Neuron (in vitro differentiated cells): ENCODE measurements around the gene PRKCH.
"Not testable (repeated sequence)": the region's sequence is repeated elsewhere in the genome, so short reads cannot be mapped to it uniquely, and the experiment has no call there.

Experiments used
- H2AFZ ChIP-seq: one replicate; pipeline ENCODE4 v1.6.1; 2013; ENCODE audit warnings: low read depth, mild to moderate bottlenecking, inconsistent platforms, low read length, moderate library complexity
- H3K27me3 ChIP-seq: one replicate; pipeline ENCODE4 v1.6.1; 2013; ENCODE audit warnings: low read length; ENCODE audit not compliant: insufficient read depth
- H3K36me3 ChIP-seq: one replicate; pipeline ENCODE4 v1.6.1; 2013; ENCODE audit warnings: low read length; ENCODE audit not compliant: insufficient read depth
- H3K4me1 ChIP-seq: one replicate; pipeline ENCODE4 v1.6.1; 2013; ENCODE audit warnings: low read length; ENCODE audit not compliant: insufficient read depth
- H3K4me3 ChIP-seq: 2 replicates; pipeline ENCODE4 v1.5.1; 2013; ENCODE audit warnings: mild to moderate bottlenecking, low read length, moderate library complexity
- H3K9me3 ChIP-seq: one replicate; pipeline ENCODE4 v1.6.1; 2013; ENCODE audit warnings: low read length

The PRKCH gene

DNA sequence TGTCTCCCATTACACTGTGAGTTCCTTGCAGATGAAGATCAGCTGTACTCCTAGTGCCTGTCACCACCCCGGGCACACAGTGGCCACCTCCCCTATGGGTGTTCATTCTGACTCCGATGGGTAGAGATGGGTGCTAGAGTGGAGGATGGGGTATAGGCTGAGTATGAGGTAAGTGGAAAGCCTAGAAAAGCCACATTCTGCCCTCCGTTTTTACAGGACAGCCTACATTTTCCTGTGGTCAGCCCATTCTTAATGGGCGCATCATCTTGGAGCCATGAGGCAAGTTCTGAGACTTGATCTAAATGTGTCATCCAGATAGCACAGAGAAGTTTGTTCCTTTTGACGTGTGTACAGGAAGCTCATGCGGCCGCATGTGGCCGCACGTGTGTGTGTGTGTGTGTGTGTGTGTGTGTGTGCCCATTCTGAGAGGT lies 207.2 kb downstream of the PRKCH start:
- Histone ChIP-seq H3K9me3 (no peaks in the 10 kb centered on the region), H2AFZ (no peak overlapping the region), H3K4me1 (peaks cover 15% of the 10 kb centered on the region), H3K4me3 (no peak overlapping the region), H3K27me3 (no peaks in the 10 kb centered on the region), H3K36me3 (no peaks in the 10 kb centered on the region)

DNA sequence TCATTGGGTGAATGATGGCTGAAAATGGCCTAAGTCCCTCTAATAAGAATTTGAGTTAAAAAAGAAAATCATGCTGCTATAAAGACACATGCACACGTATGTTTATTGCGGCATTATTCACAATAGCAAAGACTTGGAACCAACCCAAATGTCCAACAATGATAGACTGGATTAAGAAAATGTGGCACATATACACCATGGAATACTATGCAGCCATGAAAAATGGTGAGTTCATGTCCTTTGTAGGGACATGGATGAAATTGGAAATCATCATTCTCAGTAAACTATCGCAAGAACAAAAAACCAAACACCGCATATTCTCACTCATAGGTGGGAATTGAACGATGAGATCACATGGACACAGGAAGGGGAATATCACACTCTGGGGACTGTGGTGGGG lies 208.0 kb downstream of the PRKCH start:
- H3K36me3 ChIP-seq: not testable (repeated sequence)

DNA sequence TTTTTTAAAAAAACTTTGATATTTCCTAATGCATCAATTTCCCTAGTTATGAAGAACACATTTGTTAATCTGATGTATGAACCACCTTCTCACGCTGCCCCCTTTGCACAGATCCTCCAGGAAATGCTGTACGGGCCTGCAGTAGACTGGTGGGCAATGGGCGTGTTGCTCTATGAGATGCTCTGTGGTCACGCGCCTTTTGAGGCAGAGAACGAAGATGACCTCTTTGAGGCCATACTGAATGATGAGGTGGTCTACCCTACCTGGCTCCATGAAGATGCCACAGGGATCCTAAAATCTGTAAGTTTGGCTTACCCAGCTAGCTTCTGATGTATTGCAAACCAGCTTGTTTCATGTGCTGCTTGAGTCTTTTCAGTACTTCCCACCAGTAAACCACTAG lies 208.9 kb downstream of the PRKCH start:
- H2AFZ ChIP-seq: no peak overlapping the region
- no peaks in the 10 kb centered on the region for H3K27me3 ChIP-seq
- no peak overlapping the region for H3K4me3 ChIP-seq
- no peaks in the 10 kb centered on the region for H3K36me3 ChIP-seq
- no peaks in the 10 kb centered on the region for H3K4me1 ChIP-seq
- H3K9me3 ChIP-seq: no peaks in the 10 kb centered on the region

More for the DNA sequence above, 208.0 kb downstream of the PRKCH start:
- not testable (repeated sequence) for H2AFZ ChIP-seq, H3K4me1 ChIP-seq, H3K4me3 ChIP-seq, H3K9me3 ChIP-seq, H3K27me3 ChIP-seq

DNA sequence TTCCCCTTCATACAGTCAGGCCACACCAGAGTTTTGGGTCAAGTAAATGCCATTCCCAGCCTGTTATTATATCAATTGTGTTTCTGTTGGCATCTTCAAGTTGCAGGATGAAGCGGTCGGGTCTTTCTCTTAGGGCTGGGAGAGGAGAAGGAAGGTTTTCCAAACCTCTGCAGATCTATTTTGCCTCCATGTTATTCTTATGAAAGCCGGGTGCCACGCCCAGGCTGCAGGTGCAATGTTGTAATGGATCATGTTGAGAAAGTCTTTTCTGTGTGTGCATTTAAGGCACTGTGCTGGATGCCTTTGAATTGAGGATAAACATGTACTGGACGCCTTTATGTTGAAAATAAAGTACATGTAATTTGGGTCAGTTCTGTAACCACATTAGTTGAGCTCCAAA lies 209.5 kb downstream of the PRKCH start:
- Histone ChIP-seq H3K4me1 (no peaks in the 10 kb centered on the region), H3K9me3 (no peaks in the 10 kb centered on the region), H3K4me3 (no peak overlapping the region), H2AFZ (no peak overlapping the region), H3K36me3 (no peaks in the 10 kb centered on the region), H3K27me3 (no peaks in the 10 kb centered on the region)

DNA sequence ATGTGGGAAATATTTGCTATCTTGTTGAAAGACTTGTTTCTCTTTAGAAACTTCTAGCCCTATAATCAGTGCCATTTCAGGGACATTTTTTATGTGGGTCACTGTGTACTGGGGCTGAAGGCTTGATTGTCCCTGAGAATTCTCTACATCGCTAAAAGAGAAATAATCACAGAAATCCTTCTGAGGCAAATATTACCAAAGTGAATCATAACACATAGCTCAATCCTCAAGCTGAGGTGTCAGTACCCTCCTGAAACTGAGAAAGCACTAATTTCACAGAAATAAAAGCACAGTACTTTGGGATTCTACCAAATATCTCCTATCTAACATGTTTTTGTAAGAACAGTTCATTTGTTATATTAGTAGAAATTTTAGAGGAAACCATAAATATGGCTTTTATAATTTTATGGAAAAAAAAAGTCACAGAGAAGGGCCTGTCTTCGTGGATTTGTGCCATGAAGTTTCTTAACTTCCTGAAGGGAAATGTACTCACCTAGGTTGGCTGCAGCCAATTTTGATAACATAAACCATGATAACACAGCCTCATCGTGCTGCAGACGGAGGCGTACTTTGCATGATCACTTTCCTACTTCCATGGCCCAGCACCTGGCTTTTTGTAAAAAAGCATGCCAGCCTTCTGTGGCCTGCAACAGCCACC lies 210.2 kb downstream of the PRKCH start:
- Histone ChIP-seq H3K27me3 (no peaks in the 10 kb centered on the region), H3K4me1 (peaks cover 1% of the 10 kb centered on the region), H3K4me3 (no peak overlapping the region), H3K36me3 (no peaks in the 10 kb centered on the region), H2AFZ (no peak overlapping the region), H3K9me3 (no peaks in the 10 kb centered on the region)

DNA sequence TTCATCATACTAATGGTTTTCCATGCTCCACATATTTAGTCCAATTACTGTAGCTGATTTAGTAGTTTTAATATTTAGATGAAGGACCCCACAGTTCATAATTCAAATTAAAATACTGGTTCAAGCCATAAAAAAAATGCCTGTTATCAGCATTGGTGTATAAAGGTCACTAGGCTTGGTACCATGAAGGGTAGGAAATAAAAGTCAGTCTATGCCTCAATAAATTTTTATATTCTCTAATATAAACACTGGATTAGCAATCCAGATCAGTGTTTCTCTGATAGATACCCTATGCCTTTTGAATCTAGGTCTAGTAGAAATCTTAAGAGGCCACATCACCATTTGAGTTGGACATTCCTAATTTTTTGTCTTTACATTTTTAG lies 210.7 kb downstream of the PRKCH start:
- peaks cover 6% of the 10 kb centered on the region for H3K4me1 ChIP-seq
- H3K9me3 ChIP-seq: no peaks in the 10 kb centered on the region
- no peaks in the 10 kb centered on the region for H3K36me3 ChIP-seq
- no peak overlapping the region for H2AFZ ChIP-seq
- no peaks in the 10 kb centered on the region for H3K27me3 ChIP-seq
- H3K4me3 ChIP-seq: no peak overlapping the region

DNA sequence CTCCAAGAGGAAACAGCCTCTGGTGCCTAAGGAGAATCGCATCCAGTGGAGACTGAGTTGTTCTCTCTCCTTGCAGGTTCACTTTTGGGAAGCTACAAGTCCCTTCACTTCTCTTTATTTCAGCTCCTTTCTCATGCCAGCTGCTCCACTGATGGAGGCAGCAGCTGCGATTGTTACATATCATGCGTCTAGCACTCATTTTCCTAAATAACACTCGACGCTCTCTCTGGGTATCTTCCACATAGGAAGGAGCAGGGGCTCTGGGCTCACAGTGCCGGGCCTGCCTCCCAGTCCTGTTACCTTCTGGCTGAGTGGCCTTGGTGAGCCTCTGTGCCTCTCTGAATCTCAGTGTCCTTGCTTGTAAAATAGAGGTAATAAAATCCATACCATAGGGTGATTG lies 211.4 kb downstream of the PRKCH start:
- H3K4me3 ChIP-seq: no peak overlapping the region
- H3K4me1 ChIP-seq: peaks cover 12% of the 10 kb centered on the region
- no peaks in the 10 kb centered on the region for H3K27me3 ChIP-seq
- H3K9me3 ChIP-seq: no peaks in the 10 kb centered on the region
- no peaks in the 10 kb centered on the region for H3K36me3 ChIP-seq
- no peak overlapping the region for H2AFZ ChIP-seq

DNA sequence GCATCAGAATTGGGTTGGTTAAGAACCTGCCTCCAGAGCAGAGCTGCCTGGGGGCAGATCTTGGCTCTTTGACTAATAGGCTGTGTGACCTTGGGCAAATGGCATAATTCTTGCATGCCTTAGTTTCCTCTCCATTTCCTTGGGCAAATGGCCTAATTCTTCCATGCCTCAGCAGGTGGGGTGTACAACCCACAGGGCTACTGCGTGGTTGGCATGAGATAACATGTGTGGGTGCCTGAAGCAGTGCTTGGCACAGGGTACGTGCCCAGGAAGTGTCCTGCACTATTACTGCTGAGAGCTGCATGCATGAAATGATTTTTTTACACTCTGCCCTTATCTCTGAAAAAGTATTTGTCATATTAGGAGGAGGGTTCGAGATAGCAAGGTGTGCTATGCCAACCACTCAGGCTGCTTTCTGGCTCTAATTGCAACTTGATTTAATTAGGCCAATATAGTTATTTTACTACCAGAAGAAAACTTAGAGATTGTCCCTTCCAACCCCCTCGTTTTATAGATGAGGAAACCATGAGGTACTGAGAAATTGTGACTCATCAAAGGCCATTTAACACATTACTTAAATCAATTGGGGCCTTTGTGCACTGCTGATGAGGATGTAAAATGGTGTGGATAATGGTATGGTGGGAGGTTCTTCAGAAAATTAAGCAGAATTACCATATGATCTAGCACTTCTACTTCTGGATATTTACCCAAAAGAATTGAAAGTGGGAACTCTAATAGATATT lies 212.3 kb downstream of the PRKCH start:
- Histone ChIP-seq H3K27me3 (no peaks in the 10 kb centered on the region), H3K36me3 (no peaks in the 10 kb centered on the region), H2AFZ (no peak overlapping the region), H3K9me3 (no peaks in the 10 kb centered on the region), H3K4me1 (peaks cover 14% of the 10 kb centered on the region), H3K4me3 (no peak overlapping the region)

DNA sequence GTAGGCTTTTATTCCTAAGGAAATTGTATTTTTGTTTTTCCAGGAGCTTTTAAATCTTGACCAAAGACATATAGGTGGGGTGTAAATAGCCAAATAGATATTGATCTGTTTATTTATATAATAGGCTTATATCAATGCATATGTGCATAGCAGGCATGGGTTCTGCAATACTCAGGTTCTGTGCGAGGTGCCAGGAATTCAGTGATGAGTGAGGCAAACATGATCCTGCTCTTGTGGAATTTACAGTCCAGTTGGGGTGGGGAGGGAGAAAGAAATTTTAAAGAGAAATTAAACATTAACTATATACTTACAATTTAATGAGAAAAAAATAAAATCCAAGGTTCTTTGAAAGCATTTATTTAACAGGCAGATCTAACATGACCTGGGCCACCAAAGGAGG lies 213.7 kb downstream of the PRKCH start:
- peaks cover 14% of the 10 kb centered on the region for H3K4me1 ChIP-seq
- no peaks in the 10 kb centered on the region for H3K9me3 ChIP-seq
- no peaks in the 10 kb centered on the region for H3K27me3 ChIP-seq
- H3K36me3 ChIP-seq: no peaks in the 10 kb centered on the region
- H2AFZ ChIP-seq: no peak overlapping the region
- H3K4me3 ChIP-seq: no peak overlapping the region

DNA sequence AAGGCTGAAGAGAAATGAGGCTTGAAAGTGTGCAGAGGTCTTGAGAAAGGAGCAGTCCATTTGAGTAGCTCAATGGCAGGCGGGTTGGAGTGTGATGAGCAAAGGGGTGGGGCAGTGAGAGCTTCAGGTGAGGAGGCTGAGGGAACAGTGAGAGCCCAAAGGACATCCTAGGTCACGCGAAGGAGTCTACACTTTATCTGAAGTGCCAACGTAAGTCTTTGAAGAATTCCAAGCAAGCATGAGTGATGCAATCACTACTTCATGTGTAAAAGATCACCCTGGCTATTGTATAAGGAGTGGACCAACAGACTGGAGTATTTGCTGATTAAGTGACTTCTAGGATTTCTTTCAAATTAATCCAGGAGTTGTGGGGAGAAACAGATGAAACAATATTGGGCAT lies 214.1 kb downstream of the PRKCH start:
- Histone ChIP-seq H2AFZ (no peak overlapping the region), H3K4me3 (no peak overlapping the region), H3K9me3 (no peaks in the 10 kb centered on the region), H3K4me1 (peaks cover 14% of the 10 kb centered on the region), H3K27me3 (no peaks in the 10 kb centered on the region), H3K36me3 (no peaks in the 10 kb centered on the region)

DNA sequence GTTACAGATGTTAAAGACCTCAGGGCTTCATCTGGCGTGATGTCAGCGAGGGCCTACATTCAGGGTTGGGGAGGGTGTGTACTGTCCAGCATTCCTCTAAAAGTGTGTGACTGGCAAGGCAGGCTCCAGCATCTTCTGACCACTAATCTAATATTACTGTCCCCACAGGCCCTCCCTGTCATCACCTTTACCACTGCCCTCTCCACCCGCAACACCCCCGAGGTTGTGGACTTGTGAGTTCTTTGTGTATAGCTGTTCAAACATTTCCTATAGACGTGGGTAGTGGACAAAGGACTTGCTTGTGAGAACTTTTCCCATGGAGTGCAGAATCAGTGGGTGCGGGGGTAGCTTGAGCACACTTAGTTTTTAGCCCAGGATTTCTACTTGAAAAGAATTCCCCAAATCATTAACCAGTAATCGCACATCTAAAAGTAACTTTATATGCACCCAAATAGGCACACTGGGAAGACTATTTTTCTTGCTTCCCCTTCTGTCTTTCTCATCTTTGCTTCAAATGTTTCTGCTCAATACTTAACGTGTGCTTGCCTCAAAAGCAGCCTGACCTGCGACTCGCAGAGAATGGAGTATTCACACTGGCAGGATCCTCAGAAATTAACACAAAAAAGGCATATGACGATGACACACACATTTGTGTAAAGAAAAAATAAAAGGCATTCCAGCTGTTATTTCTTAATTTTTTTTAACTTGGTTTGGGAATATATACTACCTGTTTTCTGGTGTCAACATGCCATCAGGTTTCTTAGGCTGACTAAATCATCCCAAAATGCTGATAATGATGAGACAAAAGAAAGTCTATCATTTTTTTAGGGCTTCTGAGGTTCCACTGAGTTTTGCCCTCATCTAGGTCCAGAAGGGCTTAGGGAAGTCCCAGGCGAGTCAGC lies 215.5 kb downstream of the PRKCH start:
- H3K9me3 ChIP-seq: no peaks in the 10 kb centered on the region
- peaks cover 14% of the 10 kb centered on the region for H3K4me1 ChIP-seq
- no peak overlapping the region for H3K4me3 ChIP-seq
- no peak overlapping the region for H2AFZ ChIP-seq
- H3K27me3 ChIP-seq: no peaks in the 10 kb centered on the region
- H3K36me3 ChIP-seq: no peaks in the 10 kb centered on the region

DNA sequence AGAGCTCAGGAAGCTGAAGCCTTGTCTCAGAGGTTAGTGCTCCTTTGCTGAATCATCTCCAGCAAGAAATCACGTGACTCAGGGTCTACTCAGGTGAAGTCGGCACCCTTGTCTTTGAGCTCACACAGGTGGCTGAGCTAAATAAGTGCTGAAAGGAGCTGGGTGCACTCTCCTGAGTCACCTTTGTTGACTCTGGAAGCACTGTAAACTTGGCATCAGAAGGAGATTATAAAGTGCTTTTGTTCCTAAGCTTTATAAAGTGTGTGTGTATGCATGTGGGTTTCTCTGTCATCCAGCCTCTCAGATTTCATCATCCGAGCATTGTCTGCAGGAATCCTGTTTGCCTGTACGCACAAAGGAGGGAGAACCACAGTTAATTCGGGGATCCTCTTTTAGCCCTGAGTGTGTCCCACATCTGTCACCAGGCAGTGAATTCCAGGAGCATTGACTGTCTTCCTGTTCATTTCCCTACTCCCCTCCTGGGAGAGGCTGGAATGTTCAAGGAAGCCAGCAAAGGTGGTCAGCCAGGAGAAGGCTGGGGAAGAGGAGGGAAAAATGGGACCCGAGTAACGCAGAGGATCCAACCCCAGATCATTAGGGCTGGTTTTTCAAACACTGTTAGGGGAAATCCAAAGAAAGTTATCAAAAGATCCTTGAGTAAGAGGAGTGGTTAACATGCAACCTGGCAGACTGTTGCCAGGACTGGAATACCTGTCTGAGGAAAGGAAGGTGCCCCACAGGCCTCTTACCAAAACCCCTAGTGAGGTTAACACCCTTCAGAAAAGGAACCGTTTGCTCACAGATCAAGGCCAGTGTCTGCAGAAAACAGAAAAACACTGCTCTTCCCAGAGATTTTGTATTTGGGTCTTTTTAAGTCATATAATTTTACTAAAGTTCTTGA lies 216.4 kb downstream of the PRKCH start:
- H3K27me3 ChIP-seq: no peaks in the 10 kb centered on the region
- no peaks in the 10 kb centered on the region for H3K9me3 ChIP-seq
- H2AFZ ChIP-seq: no peak overlapping the region
- H3K4me1 ChIP-seq: peaks cover 14% of the 10 kb centered on the region
- no peak overlapping the region for H3K4me3 ChIP-seq
- H3K36me3 ChIP-seq: no peaks in the 10 kb centered on the region
